Bronchial epithelial cell (primary cell): ENCODE data around the gene GMPR. TPM values are rescaled to one million over a fixed set of nuclear protein-coding genes. Genes with fewer than 3 reads are reported as not detected.

Experiments used
- DNase-seq: peaks from one replicate; pipeline ENCODE4 v3.0.0-alpha.2; 2010; ENCODE audit warnings: low read depth
- FAIRE-seq: peaks from 2 replicates; lab custom pipeline; 2011; peaks lifted over from hg19 to GRCh38; lab: Jason Lieb, UNC
- H3K27me3 ChIP-seq: 2 replicates; pipeline ENCODE4 v1.5.1; 2011; ENCODE audit warnings: low read length; ENCODE audit not compliant: control insufficient read depth, insufficient read depth
- H3K36me3 ChIP-seq: 2 replicates; pipeline ENCODE4 v1.5.1; 2011; ENCODE audit warnings: low read length; ENCODE audit not compliant: control insufficient read depth, insufficient read depth
- H3K4me3 ChIP-seq: 2 replicates; pipeline ENCODE4 v1.5.1; 2011; ENCODE audit warnings: mild to moderate bottlenecking, low read depth, low read length, control low read depth
- total RNA-seq: library from RNA; depleted of rRNA; stranded (reverse); fragments of >200 nt; gene quantifications from 2 replicates; pipeline ENCODE4 v1.2.1, GENCODE V29; 2014
- TF ChIP-seq, protein P1 (sequence below): IDR thresholded peaks from 2 replicates; pipeline ENCODE4 v1.5.1; 2011; ENCODE audit warnings: mild to moderate bottlenecking, moderate library complexity, low read length, control low read depth, inconsistent platforms; ENCODE audit not compliant: insufficient read depth, severe bottlenecking

GMPR gene
- total RNA-seq, 1 donor from 2014 or later, result 0.53 TPM

DNA sequence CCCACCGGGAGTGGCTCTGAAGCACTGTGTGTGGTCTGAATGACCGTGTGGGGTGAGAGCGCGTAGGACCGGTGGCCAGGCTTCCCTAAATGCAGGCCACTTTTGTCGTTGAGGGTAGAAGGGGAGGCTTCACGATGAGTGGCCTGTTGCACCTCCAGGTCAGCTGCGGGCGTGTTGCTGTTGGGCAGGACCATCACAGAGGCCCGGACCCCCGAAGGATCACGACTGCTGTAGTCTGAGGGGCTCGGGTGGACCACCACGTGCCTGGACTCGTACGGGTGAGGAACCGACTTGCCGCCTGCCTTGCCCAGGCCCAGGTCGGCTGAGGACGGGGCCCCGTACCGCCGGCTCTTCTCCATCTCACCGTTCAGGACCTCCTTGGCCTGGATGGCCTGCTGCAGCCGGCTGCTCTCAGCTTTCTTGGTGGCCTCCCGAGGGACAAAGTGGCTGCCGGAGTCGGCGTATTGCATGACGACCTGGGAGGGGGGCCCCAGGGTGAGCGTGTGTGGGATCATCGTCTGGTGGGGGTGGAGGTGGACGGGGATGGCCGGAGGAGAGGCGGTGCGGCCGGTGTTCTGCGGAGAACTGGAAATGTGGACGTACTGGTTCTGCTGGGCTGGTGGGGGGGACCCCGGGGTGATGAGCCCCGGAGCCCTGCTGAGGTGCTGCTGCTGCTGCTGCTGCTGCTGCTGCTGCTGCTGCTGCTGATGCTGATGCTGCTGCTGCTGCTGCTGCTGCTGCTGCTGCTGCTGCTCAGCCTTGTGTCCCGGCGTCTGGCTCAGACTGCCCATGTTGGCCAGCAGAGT, 88.8 kb downstream of the GMPR start:
- DNase-seq (no peak), FAIRE-seq (no peak)
- TF ChIP-seq, protein P1, sequence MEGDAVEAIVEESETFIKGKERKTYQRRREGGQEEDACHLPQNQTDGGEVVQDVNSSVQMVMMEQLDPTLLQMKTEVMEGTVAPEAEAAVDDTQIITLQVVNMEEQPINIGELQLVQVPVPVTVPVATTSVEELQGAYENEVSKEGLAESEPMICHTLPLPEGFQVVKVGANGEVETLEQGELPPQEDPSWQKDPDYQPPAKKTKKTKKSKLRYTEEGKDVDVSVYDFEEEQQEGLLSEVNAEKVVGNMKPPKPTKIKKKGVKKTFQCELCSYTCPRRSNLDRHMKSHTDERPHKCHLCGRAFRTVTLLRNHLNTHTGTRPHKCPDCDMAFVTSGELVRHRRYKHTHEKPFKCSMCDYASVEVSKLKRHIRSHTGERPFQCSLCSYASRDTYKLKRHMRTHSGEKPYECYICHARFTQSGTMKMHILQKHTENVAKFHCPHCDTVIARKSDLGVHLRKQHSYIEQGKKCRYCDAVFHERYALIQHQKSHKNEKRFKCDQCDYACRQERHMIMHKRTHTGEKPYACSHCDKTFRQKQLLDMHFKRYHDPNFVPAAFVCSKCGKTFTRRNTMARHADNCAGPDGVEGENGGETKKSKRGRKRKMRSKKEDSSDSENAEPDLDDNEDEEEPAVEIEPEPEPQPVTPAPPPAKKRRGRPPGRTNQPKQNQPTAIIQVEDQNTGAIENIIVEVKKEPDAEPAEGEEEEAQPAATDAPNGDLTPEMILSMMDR, result no peak
- Histone ChIP-seq H3K4me3 (no peak overlapping the region), H3K27me3 (no peaks in the 10 kb centered on the region), H3K36me3 (peaks cover 8% of the 10 kb centered on the region)

DNA sequence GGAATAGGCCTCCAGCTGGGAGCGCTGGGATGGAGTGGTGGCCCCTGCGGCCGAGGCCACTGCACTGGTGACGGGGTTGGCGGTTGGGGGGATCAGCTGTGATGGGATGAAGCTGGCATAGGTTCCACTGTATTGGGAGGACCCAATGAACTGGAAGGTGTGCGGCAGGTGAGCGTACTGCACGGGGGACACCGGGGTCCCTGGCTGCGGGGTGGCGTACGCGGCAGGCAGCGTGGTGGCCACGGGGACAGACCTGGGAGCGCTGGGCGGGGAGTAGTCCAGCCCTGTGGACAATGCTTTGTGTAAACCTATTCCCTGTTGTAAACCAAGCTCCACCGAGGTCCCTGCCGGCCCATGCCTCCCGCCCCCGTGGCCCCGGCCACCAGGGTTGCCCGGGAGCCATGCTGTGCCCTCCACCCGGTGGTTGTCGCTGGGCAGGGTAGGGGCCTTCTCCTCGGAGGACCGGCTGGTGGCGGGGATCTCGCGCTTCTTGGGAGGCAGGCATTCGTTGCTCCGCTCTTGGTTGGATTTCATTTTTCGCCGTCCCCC, 89.5 kb downstream of the GMPR start:
- Histone ChIP-seq H3K36me3 (peaks cover 8% of the 10 kb centered on the region), H3K4me3 (no peak overlapping the region), H3K27me3 (no peaks in the 10 kb centered on the region)
- TF ChIP-seq, protein P1, result no peak
- FAIRE-seq, result no peak
- DNase-seq, result no peak

DNA sequence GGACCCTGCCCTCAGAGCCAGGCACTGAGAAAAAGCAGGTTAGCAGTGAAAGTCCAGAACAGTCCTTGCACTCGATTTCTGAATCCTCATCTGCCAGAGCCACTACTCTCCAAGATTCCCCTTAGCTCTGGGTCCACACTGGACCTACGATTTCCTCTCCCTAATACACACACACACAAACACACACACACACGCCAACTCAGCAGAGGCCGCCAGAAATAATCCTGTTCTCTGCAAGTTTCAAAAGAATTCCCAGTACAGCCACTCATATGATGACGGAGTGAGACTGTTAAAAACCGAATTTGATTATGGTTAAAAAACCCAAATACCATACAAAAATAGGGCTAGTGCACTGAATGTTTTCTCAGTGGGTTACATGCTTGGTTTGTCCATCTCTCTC, 90.8 kb downstream of the GMPR start:
- DNase-seq (no peak), FAIRE-seq (no peak)

DNA sequence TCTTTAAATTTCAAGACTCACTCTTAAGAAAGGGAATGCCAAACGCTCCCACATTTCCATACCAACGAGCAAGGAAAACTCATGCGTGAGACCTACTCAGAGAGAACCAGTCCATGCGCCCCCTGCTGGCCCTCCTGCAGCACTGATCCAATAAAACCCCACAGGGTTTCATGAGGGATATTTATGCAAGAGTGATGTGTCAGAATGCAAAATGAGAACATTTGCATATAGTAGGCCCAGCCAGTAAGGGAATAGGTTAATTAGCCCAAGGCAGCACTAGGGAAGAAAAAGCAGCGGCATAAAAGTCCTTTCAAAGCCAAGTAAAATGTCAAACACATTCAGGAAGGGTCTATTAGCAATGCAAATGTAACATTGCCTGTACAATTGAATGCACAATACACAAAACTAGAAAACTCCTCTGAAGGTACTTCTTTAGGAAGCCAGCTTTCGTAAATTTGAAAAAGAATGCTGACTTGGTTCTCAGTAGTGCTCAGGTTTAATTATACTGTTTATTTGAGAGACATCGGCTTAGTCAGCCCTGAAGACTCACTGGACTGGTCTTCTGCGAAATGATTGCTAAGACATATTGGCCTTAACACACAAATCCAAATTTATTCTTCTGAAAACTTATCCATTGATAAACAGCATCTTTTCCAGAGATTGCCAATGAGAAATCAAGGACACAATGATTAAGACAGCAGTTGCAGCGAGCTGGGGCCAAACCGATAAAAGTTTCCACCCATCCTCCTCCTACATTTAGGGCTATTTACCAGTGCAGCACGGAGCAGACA, 93.2 kb downstream of the GMPR start:
- Histone ChIP-seq H3K4me3 (no peak overlapping the region), H3K36me3 (peaks cover 6% of the 10 kb centered on the region), H3K27me3 (no peaks in the 10 kb centered on the region)
- FAIRE-seq (no peak), DNase-seq (peak; percentile 60)
- TF ChIP-seq, protein P1, result peak; percentile 81

More for the DNA sequence above, 90.8 kb downstream of the GMPR start:
- Histone ChIP-seq H3K4me3 (no peak overlapping the region), H3K27me3 (no peaks in the 10 kb centered on the region), H3K36me3 (peaks cover 8% of the 10 kb centered on the region)
- TF ChIP-seq, protein P1, result no peak

DNA sequence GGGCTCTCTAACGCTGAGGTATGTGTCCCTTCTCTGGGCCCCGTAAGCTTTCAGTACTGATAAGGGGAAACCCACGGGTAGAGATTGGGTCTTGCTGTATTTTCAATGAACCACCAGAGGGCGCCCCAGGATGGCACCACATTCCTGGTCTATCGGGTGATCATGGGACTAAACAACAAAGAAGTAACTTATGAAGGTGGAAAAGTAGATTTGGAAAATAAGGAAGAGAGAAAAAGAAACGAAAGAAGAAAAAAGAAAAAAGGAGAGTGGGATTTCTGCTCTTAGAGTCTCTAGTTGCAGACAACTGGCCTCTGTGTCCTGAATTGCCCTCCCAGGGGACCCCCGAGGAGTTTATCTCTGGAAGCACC, 93.8 kb downstream of the GMPR start:
- Histone ChIP-seq H3K4me3 (no peak overlapping the region), H3K27me3 (no peaks in the 10 kb centered on the region), H3K36me3 (peaks cover 2% of the 10 kb centered on the region)
- FAIRE-seq, result no peak
- TF ChIP-seq, protein P1, result peak; percentile 82
- peak; percentile 53 for DNase-seq
